B cell (primary cell): ENCODE measurements around the gene PGM1. TPM values are rescaled to one million over a fixed set of nuclear protein-coding genes. Genes with fewer than 3 reads are reported as not detected.

Source experiments
- ATAC-seq: fragments of 200-7000 bp; cut with Tn5 transposase; one replicate; pipeline ENCODE4 v1.10.0; 2021; ENCODE audit warnings: low read depth, mild to moderate bottlenecking, moderate number of reproducible peaks, moderate library complexity
- CTCF ChIA-PET: fragments of 350-600 bp; sonication (Branson Sonifier 250); formaldehyde crosslinking; loops from one replicate; lab custom pipeline; 2021; ENCODE audit warnings: antibody characterized with exemption, inconsistent platforms; lab: Charles Lee
- POLR2A ChIA-PET: fragments of 350-600 bp; sonication (Branson Sonifier 250); formaldehyde crosslinking; loops from one replicate; lab custom pipeline; 2021; ENCODE audit warnings: antibody characterized with exemption; lab: Charles Lee
- DNase-seq: peaks from one replicate; pipeline ENCODE4 v3.0.0; 2013
- H2AFZ ChIP-seq: 2 replicates; pipeline ENCODE4 v1.6.1; 2012; ENCODE audit warnings: mild to moderate bottlenecking, low read depth, low read length; ENCODE audit not compliant: insufficient read depth, poor library complexity, severe bottlenecking
- H3K27ac ChIP-seq, 2 donors: 1 replicate in 1 of 2; 2 replicates in 1 of 2; pipeline ENCODE4 v1.5.1; 2012 to 2013; ENCODE audit warnings: low read length in 2 of 2, mild to moderate bottlenecking in 2 of 2, moderate library complexity in 1 of 2
- H3K27me3 ChIP-seq, 4 experiments: fragments of 200-600 bp in 1 of 4; sonication (generic) in 1 of 4; replicated peaks in 1 of 4; 1 replicate in 2 of 4; 2 replicates in 2 of 4; pipeline versions ENCODE4 v1.6.1 to v1.7.0; 2013 to 2016; ENCODE audit warnings: low read length in 3 of 4, mild to moderate bottlenecking in 2 of 4, mixed read lengths in 1 of 4, moderate library complexity in 1 of 4; ENCODE audit not compliant: insufficient read depth in 4 of 4, control insufficient read depth in 3 of 4; ENCODE audit errors: control extremely low read depth in 1 of 4
- H3K36me3 ChIP-seq, 2 experiments: replicated peaks in 1 of 2; 1 replicate in 1 of 2; 2 replicates in 1 of 2; pipeline versions ENCODE4 v1.6.1 to v1.7.1; 2013; ENCODE audit warnings: low read length in 1 of 2; ENCODE audit not compliant: insufficient read depth in 2 of 2, control insufficient read depth in 1 of 2; ENCODE audit errors: control extremely low read depth in 1 of 2, extremely low read depth in 1 of 2
- H3K4me1 ChIP-seq, 2 donors: fragments of 200-600 bp in 1 of 2; sonication (generic) in 1 of 2; 1 replicate in 1 of 2; 2 replicates in 1 of 2; pipeline versions ENCODE4 v1.5.1 to v1.6.1; 2013 to 2017; ENCODE audit warnings: low read length in 2 of 2; ENCODE audit not compliant: control insufficient read depth in 2 of 2, insufficient read depth in 2 of 2
- H3K4me2 ChIP-seq: replicated peaks from 2 replicates; pipeline ENCODE3; 2012; ENCODE audit warnings: mild to moderate bottlenecking, low read depth, low read length; ENCODE audit not compliant: poor library complexity, severe bottlenecking
- H3K4me3 ChIP-seq, 5 experiments: fragments of 200-600 bp in 1 of 5; sonication (generic) in 1 of 5; 1 replicate in 3 of 5; 2 replicates in 2 of 5; pipeline versions ENCODE4 v1.5.1 to v1.7.0; 2011 to 2016; ENCODE audit warnings: low read length in 4 of 5, mild to moderate bottlenecking in 4 of 5, low read depth in 2 of 5, control low read depth in 1 of 5, moderate library complexity in 1 of 5; ENCODE audit not compliant: insufficient read depth in 1 of 5; ENCODE audit errors: control extremely low read depth in 1 of 5, extremely low read depth in 1 of 5
- H3K79me2 ChIP-seq: fragments of 200-600 bp; sonication (generic); one replicate; pipeline ENCODE4 v1.6.0; 2016; ENCODE audit warnings: low read length; ENCODE audit not compliant: control insufficient read depth, insufficient read depth
- H3K9ac ChIP-seq: fragments of 200-600 bp; sonication (generic); 2 replicates; pipeline ENCODE4 v1.6.1; 2017; ENCODE audit warnings: mild to moderate bottlenecking, low read length, moderate library complexity
- H3K9me3 ChIP-seq, 3 donors: one replicate each; pipeline versions ENCODE4 v1.6.1 to v1.7.1; 2013; ENCODE audit warnings: low read length in 2 of 3; ENCODE audit not compliant: control insufficient read depth in 2 of 3, insufficient read depth in 1 of 3; ENCODE audit errors: control extremely low read depth in 1 of 3
- H4K20me1 ChIP-seq: 2 replicates; pipeline ENCODE4 v1.6.0; 2012; ENCODE audit warnings: mild to moderate bottlenecking, low read length; ENCODE audit not compliant: insufficient read depth, control insufficient read depth, poor library complexity, severe bottlenecking
- H3K27ac Mint-ChIP-seq: one replicate; pipeline ENCODE4 v1.8.0; 2021; ENCODE audit warnings: mixed read lengths
- H3K27me3 Mint-ChIP-seq: one replicate; pipeline ENCODE4 v1.8.0; 2021; ENCODE audit warnings: mixed read lengths
- H3K4me1 Mint-ChIP-seq: one replicate; pipeline ENCODE4 v1.8.0; 2021; ENCODE audit warnings: mixed read lengths
- H3K4me3 Mint-ChIP-seq: one replicate; pipeline ENCODE4 v1.8.0; 2021; ENCODE audit warnings: mixed read lengths
- H3K9me3 Mint-ChIP-seq: one replicate; pipeline ENCODE4 v1.8.0; 2022; ENCODE audit warnings: mixed read lengths; ENCODE audit not compliant: insufficient read depth
- EZH2 ChIP-seq: IDR thresholded peaks from 2 replicates; pipeline ENCODE4 v1.6.1; 2012; ENCODE audit warnings: borderline replicate concordance, low read depth, mild to moderate bottlenecking, moderate library complexity, low read length; ENCODE audit not compliant: insufficient read depth, poor library complexity, severe bottlenecking
- WGBS: methylation state at CpG from one replicate; pipeline ENCODE4 v1.1.5; 2013; ENCODE audit warnings: missing lambda C conversion rate; ENCODE audit not compliant: insufficient coverage; 5-methylcytosine and 5-hydroxymethylcytosine counted together
- intact Hi-C: fragments of 100-400 bp; cut with micrococcal nuclease; formaldehyde crosslinking; loops from one replicate; pipeline ENCODE4 v1.10.0; 2022
- polyA plus RNA-seq: library from polyadenylated mRNA; depleted of rRNA; stranded (reverse); fragments of >200 nt; gene quantifications from 2 replicates; pipeline ENCODE4 v1.2.3, GENCODE V29; 2012
- total RNA-seq, 2 donors: library from RNA; stranded (reverse); fragments of 120-200 nt in 1 of 2; gene quantifications; 1 replicate in 1 of 2; 2 replicates in 1 of 2; pipeline versions ENCODE4 v1.2.3 to v1.2.4, GENCODE V29; 2013 to 2022
- TF ChIP-seq, protein P1 (sequence below): fragments of 200-600 bp; IDR thresholded peaks from one replicate; pipeline ENCODE4 v1.8.0; 2022; ENCODE audit warnings: antibody characterized with exemption, mild to moderate bottlenecking

The PGM1 gene
- total and polyA plus RNA-seq, 2 donors (not counting 1 experiment from before 2014, with no cell fraction given) = 4.2 to 13.2 TPM

DNA sequence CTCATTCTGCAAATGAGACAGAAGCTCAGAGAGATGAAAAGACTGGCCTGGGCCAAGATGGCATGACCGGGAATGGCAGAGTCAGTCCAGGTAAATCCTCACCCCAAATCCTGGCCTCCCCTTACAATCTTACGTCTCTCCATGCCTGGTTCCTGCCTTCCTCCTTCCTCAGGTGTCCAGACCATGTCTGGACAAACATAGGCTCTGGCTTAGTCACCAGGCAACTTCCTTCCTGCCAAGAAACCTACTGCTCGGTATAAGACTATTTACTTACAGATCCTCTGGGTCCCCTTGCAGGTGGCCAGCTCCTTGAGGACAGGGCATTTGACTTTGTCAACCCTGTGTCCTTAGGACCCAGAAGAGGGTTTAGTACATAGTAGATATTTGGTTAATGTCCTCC, 111.2 kb downstream of the PGM1 start:
- intact Hi-C loops = no loop called here
- Mint-ChIP-seq H3K9me3 (no peaks in the 10 kb centered on the region), H3K27ac (no peak overlapping the region), H3K4me1 (no peaks in the 10 kb centered on the region), H3K27me3 (peaks cover 33% of the 10 kb centered on the region), H3K4me3 (no peak overlapping the region)
- H3K27me3 ChIP-seq = no peaks in the 10 kb centered on the region
- no peak overlapping the region for H3K27ac ChIP-seq
- H3K9ac ChIP-seq = no peak overlapping the region
- POLR2A ChIA-PET = no interaction called here
- 78% methylated on average over 2 of the region's 3 CpGs for WGBS
- H3K9me3 ChIP-seq = no peaks in the 10 kb centered on the region
- no peak for ATAC-seq
- H3K4me1 ChIP-seq = no peaks in the 10 kb centered on the region
- H3K4me2 ChIP-seq = no peak overlapping the region
- H2AFZ ChIP-seq = no peak overlapping the region
- TF ChIP-seq, protein P1, sequence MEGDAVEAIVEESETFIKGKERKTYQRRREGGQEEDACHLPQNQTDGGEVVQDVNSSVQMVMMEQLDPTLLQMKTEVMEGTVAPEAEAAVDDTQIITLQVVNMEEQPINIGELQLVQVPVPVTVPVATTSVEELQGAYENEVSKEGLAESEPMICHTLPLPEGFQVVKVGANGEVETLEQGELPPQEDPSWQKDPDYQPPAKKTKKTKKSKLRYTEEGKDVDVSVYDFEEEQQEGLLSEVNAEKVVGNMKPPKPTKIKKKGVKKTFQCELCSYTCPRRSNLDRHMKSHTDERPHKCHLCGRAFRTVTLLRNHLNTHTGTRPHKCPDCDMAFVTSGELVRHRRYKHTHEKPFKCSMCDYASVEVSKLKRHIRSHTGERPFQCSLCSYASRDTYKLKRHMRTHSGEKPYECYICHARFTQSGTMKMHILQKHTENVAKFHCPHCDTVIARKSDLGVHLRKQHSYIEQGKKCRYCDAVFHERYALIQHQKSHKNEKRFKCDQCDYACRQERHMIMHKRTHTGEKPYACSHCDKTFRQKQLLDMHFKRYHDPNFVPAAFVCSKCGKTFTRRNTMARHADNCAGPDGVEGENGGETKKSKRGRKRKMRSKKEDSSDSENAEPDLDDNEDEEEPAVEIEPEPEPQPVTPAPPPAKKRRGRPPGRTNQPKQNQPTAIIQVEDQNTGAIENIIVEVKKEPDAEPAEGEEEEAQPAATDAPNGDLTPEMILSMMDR = no peak
- no peak for TF ChIP-seq EZH2
- no peaks in the 10 kb centered on the region for H3K79me2 ChIP-seq
- CTCF ChIA-PET = interaction anchor here (2.0 kb wide), 1 partner anchor 210 kb away, joined by 6 read pairs; no protein-coding TSS in a partner anchor
- no peak overlapping the region for H3K4me3 ChIP-seq
- no peaks in the 10 kb centered on the region for H4K20me1 ChIP-seq
- DNase-seq = no peak
- no peaks in the 10 kb centered on the region for H3K36me3 ChIP-seq

DNA sequence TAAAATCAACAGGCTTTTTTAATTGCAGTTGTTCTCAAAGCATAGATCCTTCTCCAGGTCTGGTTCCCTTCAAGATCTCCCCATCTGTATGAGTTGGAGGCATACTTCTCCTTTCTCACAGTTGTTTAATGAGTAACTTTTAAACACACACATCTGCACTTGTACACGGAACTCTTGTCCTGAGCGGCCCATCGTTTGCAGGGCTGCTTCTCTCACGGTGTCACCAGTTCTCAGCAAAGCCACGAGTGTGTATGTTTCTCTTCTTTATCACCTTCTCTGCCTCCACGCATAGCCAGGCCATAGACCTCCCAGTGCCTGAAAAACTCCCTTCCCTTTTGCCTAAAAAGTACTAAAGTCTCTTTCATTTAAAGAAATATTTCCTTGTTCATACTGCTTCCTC, 111.9 kb downstream of the PGM1 start:
- no peaks in the 10 kb centered on the region for H3K36me3 ChIP-seq
- CTCF ChIA-PET = interaction anchor here (0.6 kb wide), 1 partner anchor 433 kb away, joined by 3 read pairs; no protein-coding TSS in a partner anchor
- H3K4me2 ChIP-seq = no peak overlapping the region
- Mint-ChIP-seq H3K27ac (no peak overlapping the region), H3K4me1 (no peaks in the 10 kb centered on the region), H3K27me3 (peaks cover 33% of the 10 kb centered on the region), H3K9me3 (no peaks in the 10 kb centered on the region), H3K4me3 (no peak overlapping the region)
- no peaks in the 10 kb centered on the region for H3K27me3 ChIP-seq
- H3K79me2 ChIP-seq = no peaks in the 10 kb centered on the region
- TF ChIP-seq, protein P1 = no peak
- TF ChIP-seq EZH2 = no peak
- no peaks in the 10 kb centered on the region for H4K20me1 ChIP-seq
- H2AFZ ChIP-seq = no peak overlapping the region
- no peak overlapping the region for H3K4me3 ChIP-seq
- 22% methylated on average over 6 of the region's 6 CpGs for WGBS
- no peak for DNase-seq
- POLR2A ChIA-PET = no interaction called here
- H3K9me3 ChIP-seq = no peaks in the 10 kb centered on the region
- H3K4me1 ChIP-seq = no peaks in the 10 kb centered on the region
- H3K9ac ChIP-seq = no peak overlapping the region
- intact Hi-C loops = no loop called here
- H3K27ac ChIP-seq = no peak overlapping the region
- ATAC-seq = no peak
